Colonic mucosa (tissue), 4 donors: ENCODE measurements around the gene COL24A1. TPM values are rescaled to one million over a fixed set of nuclear protein-coding genes. Genes with fewer than 3 reads are reported as not detected.
"Not testable (repeated sequence)": the region's sequence is repeated elsewhere in the genome, so short reads cannot be mapped to it uniquely, and the experiment has no call there.

Experiments used
- DNase-seq: peaks from one replicate; pipeline ENCODE4 v3.0.0-alpha.2; 2020
- H3K27ac ChIP-seq: fragments of 200-600 bp; one replicate; pipeline ENCODE4 v1.8.0; 2021
- H3K27me3 ChIP-seq: fragments of 200-600 bp; one replicate; pipeline ENCODE4 v1.8.0; 2021
- H3K36me3 ChIP-seq: fragments of 200-600 bp; one replicate; pipeline ENCODE4 v1.8.0; 2021
- H3K4me1 ChIP-seq: fragments of 200-600 bp; one replicate; pipeline ENCODE4 v1.8.0; 2021; ENCODE audit warnings: mild to moderate bottlenecking
- H3K4me3 ChIP-seq: fragments of 200-600 bp; one replicate; pipeline ENCODE4 v1.8.0; 2021
- H3K9ac ChIP-seq, 2 donors: one replicate each; pipeline ENCODE4 v1.7.0; 2013; ENCODE audit warnings: control low read depth in 2 of 2, low read depth in 2 of 2, low read length in 2 of 2
- H3K9me3 ChIP-seq: fragments of 200-600 bp; one replicate; pipeline ENCODE4 v1.8.0; 2021
- CTCF ChIP-seq: fragments of 200-600 bp; IDR thresholded peaks from one replicate; pipeline ENCODE4 v1.8.0; 2022; ENCODE audit warnings: antibody characterized with exemption, mild to moderate bottlenecking
- intact Hi-C: fragments of 100-400 bp; cut with DNase I; formaldehyde crosslinking; loops from one replicate; pipeline ENCODE4 v1.14.1; 2022
- total RNA-seq, 2 donors: library from RNA; stranded (reverse); fragmentation: NEBNext Ultra II Directional in 1 of 2; extraction: Animal tissue kit (Norgen Biotek cat#: 25700) in 1 of 2; gene quantifications; one replicate each; pipeline ENCODE4 v1.2.1, GENCODE V29; 2021
- donor health status: healthy.
- donor health status: DM: no; HTN: no; CAD: no.
- donor health status: DM: no; HTN: no; CAD: no.

Gene COL24A1
- total RNA-seq, 2 donors from 2014 or later, result 0.02 to 0.40 TPM

DNA sequence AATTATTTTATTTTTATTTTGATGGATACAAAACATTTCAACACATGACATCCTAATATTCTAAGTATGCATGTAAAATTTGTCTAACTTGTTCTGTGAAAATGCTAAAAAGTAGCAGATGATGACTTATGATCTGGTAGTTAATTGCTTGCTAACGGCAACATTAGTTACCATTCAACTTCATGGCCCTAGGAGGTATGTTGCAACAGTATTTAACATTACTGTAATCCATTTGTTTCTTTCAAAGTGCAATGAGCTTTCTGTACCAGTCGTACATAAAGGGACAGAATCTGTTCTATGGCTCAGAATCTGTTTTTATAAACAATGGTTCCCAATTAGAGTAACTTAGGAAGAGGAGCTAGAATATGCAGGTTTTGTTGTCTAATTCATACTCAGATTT lies 356.8 kb downstream of the COL24A1 start:
- Histone ChIP-seq H3K4me3 (no peak overlapping the region), H3K9ac (no peak overlapping the region), H3K27ac (no peak overlapping the region), H3K36me3 (no peaks in the 10 kb centered on the region), H3K27me3 (no peaks in the 10 kb centered on the region), H3K9me3 (no peaks in the 10 kb centered on the region), H3K4me1 (no peaks in the 10 kb centered on the region)
- no peak for TF ChIP-seq CTCF
- intact Hi-C loops, result no loop called here
- no peak for DNase-seq

- intact Hi-C loops, result no loop called here
- Histone ChIP-seq H3K9me3 (no peaks in the 10 kb centered on the region), H3K9ac (no peak overlapping the region), H3K27ac (no peak overlapping the region), H3K4me1 (no peaks in the 10 kb centered on the region), H3K27me3 (no peaks in the 10 kb centered on the region), H3K4me3 (no peak overlapping the region), H3K36me3 (no peaks in the 10 kb centered on the region)
- TF ChIP-seq CTCF, result no peak
- no peak for DNase-seq
Measured at GRCh38 chr1:85798419-85798818, 358.2 kb downstream of the COL24A1 start.

DNA sequence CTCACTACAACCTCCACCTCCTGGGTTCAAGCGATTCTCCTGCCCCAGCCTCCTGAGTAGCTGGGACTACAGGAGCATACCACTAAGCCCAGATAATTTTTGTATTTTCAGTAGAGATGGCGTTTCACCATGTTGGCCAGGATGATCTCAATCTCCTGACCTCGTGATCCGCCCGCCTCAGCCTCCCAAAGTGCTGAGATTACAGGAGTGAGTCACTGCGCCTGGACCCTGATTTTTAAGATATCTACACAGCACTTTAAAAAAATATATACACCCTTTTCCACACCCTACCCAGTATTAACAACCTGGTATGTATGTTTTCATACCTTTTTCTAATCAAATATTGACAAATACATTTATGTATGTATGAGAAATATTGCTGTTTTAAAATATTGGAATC lies 379.6 kb downstream of the COL24A1 start:
- H3K4me1 ChIP-seq, H3K4me3 ChIP-seq, intact Hi-C loops, H3K36me3 ChIP-seq, H3K27ac ChIP-seq, H3K9me3 ChIP-seq, DNase-seq, H3K27me3 ChIP-seq, H3K9ac ChIP-seq: not testable (repeated sequence)

- H3K4me3 ChIP-seq, result no peak overlapping the region
- no peak for DNase-seq
Measured at GRCh38 chr1:85762804-85763203, 393.8 kb downstream of the COL24A1 start.

GRCh38 chr1:85756864-85757263 lies 399.7 kb downstream of the COL24A1 start:
- Histone ChIP-seq H3K27me3 (no peaks in the 10 kb centered on the region), H3K36me3 (no peaks in the 10 kb centered on the region), H3K27ac (no peak overlapping the region), H3K9ac (no peak overlapping the region), H3K9me3 (no peaks in the 10 kb centered on the region), H3K4me3 (no peak overlapping the region), H3K4me1 (no peaks in the 10 kb centered on the region)
- TF ChIP-seq CTCF, result no peak
- intact Hi-C loops, result no loop called here
- DNase-seq, result no peak

More at GRCh38 chr1:85762804-85763203, 393.8 kb downstream of the COL24A1 start:
- Histone ChIP-seq H3K27ac (no peak overlapping the region), H3K9me3 (no peaks in the 10 kb centered on the region), H3K27me3 (no peaks in the 10 kb centered on the region), H3K36me3 (no peaks in the 10 kb centered on the region), H3K9ac (no peak overlapping the region), H3K4me1 (no peaks in the 10 kb centered on the region)
- no peak for TF ChIP-seq CTCF
- intact Hi-C loops, result no loop called here

DNA sequence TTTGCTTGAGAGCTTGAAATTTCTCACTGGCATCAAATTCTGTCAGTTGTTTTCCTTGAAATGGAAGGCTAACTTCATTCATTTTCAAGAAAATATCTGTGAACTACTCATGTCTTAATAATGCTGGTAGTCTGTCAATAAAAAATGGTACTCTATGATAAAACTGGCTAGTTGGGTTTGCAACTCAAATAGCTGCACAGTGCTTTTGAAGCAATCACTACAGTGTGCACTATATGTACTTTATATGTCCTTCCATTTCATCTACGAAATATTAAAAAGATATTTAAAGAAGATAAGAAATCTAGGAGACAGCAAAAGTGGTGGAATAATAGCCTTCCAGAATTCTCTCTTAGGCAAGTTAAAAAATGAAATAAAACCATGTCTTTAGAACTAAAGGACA lies 408.5 kb downstream of the COL24A1 start:
- Histone ChIP-seq H3K9me3 (no peaks in the 10 kb centered on the region), H3K27me3 (no peaks in the 10 kb centered on the region), H3K36me3 (no peaks in the 10 kb centered on the region), H3K4me1 (no peaks in the 10 kb centered on the region), H3K9ac (no peak overlapping the region), H3K27ac (no peak overlapping the region), H3K4me3 (no peak overlapping the region)
- intact Hi-C loops, result no loop called here
- no peak for DNase-seq
- TF ChIP-seq CTCF, result no peak
